HL-60/S4 treated with phorbol 12-myristate 13-acetate at 8.2 ng/mL for 4 days and 3 days (cell line): Measurements from ENCODE around the gene HSD11B2.
"Not testable (repeated sequence)": the region's sequence is repeated elsewhere in the genome, so short reads cannot be mapped to it uniquely, and the experiment has no call there.

Experiments
- in situ Hi-C: fragments of 300-500 bp; cut with MboI; formaldehyde crosslinking; loops from 2 replicates; pipeline ENCODE4 v1.15.0; 2022; ENCODE audit warnings: low sequenced_read_pairs

The HSD11B2 gene

GRCh38 chr16:67413978-67414911 lies 16.7 kb upstream of the HSD11B2 start:
- in situ Hi-C loops, result no loop called here

GRCh38 chr16:67415421-67415820 lies 15.5 kb upstream of the HSD11B2 start:
- in situ Hi-C loops, result not testable (repeated sequence)

- in situ Hi-C loops, result no loop called here
These were observed 14.8 kb upstream of the HSD11B2 start, which contains the start of gene ZDHHC1 for GRCh38 chr16:67415872-67416793. Gene ZDHHC1, minus strand, starts transcription at chr16:67416477. Its CDS starts 8,702 bp downstream, at chr16:67407775.

GRCh38 chr16:67417333-67418061 lies 13.4 kb upstream of the HSD11B2 start:
- in situ Hi-C loops, result no loop called here

- in situ Hi-C loops, result no loop called here
These were observed 11.4 kb upstream of the HSD11B2 start for GRCh38 chr16:67419502-67419901.

- in situ Hi-C loops, result no loop called here
These were observed 11.0 kb upstream of the HSD11B2 start for GRCh38 chr16:67419931-67420330.

- in situ Hi-C loops, result no loop called here
These were observed 9.9 kb upstream of the HSD11B2 start for GRCh38 chr16:67421030-67421429.

GRCh38 chr16:67423015-67423414 lies 7.9 kb upstream of the HSD11B2 start:
- in situ Hi-C loops, result no loop called here

GRCh38 chr16:67423611-67424260 lies 7.2 kb upstream of the HSD11B2 start:
- in situ Hi-C loops, result no loop called here

- in situ Hi-C loops, result no loop called here
These were observed 6.7 kb upstream of the HSD11B2 start for GRCh38 chr16:67424261-67424615.

- in situ Hi-C loops, result loop anchor here (25.0 kb wide), 1 partner anchor 463 kb away; the partner anchor contains the start of gene CES3
These were observed 5.9 kb upstream of the HSD11B2 start for GRCh38 chr16:67425061-67425460.

GRCh38 chr16:67425580-67425979 lies 5.3 kb upstream of the HSD11B2 start:
- in situ Hi-C loops, result loop anchor here (25.0 kb wide), 1 partner anchor 463 kb away; the partner anchor contains the start of gene CES3

- in situ Hi-C loops, result loop anchor here (25.0 kb wide), 1 partner anchor 464 kb away; the partner anchor contains the start of gene CES3
These were observed 4.9 kb upstream of the HSD11B2 start for GRCh38 chr16:67426022-67426421.

GRCh38 chr16:67426950-67427349 lies 4.0 kb upstream of the HSD11B2 start:
- in situ Hi-C loops, result loop anchor here (25.0 kb wide), 1 partner anchor 465 kb away; the partner anchor contains the start of gene CES3

GRCh38 chr16:67428146-67428731 lies 2.7 kb upstream of the HSD11B2 start:
- in situ Hi-C loops, result loop anchor here (25.0 kb wide), 1 partner anchor 466 kb away; the partner anchor contains the start of gene CES3

GRCh38 chr16:67429053-67429798 lies 1.7 kb upstream of the HSD11B2 start:
- in situ Hi-C loops, result loop anchor here (25.0 kb wide), 1 partner anchor 467 kb away; the partner anchor contains the start of gene CES3

- in situ Hi-C loops, result loop anchor here (25.0 kb wide), 1 partner anchor 468 kb away; the partner anchor contains the start of gene CES3
These were observed 970 bp upstream of the HSD11B2 start for GRCh38 chr16:67429799-67430503.

GRCh38 chr16:67430504-67430976 lies 381 bp upstream of the HSD11B2 start:
- in situ Hi-C loops, result loop anchor here (25.0 kb wide), 1 partner anchor 468 kb away; the partner anchor contains the start of gene CES3
